GM19238 (cell line): Measurements from ENCODE around the gene ASXL3.

Experiments used
- DNase-seq: peaks from one replicate; pipeline ENCODE4 v3.0.0; 2011; ENCODE audit warnings: low spot score; ENCODE audit not compliant: insufficient read length

The ASXL3 gene

DNA sequence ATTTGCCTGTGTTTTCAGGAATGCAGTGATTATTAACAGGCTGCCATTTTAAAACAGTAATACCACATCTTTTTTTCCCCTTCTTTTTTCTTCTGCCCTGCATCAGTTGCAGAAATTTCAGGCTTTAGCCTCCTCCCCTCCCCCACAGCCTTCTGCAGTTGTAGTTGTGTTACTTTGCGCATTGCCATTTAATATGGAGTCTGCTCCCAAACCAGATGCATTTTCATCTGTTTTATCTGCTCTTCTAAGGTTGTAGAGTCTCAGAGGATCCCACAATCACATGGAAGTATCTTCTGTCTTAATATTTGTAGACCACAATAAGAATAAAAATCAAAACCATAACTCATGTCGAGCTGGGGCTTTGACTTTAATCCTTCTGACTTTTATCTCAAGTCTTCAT lies 3.8 kb downstream of the ASXL3 start:
- DNase-seq, result no peak

- DNase-seq, result no peak
Measured at GRCh38 chr18:33583901-33584300, 5.9 kb downstream of the ASXL3 start.

GRCh38 chr18:33584548-33585430 lies 6.8 kb downstream of the ASXL3 start:
- no peak for DNase-seq

- no peak for DNase-seq
Measured at GRCh38 chr18:33585431-33585775, 7.4 kb downstream of the ASXL3 start.

DNA sequence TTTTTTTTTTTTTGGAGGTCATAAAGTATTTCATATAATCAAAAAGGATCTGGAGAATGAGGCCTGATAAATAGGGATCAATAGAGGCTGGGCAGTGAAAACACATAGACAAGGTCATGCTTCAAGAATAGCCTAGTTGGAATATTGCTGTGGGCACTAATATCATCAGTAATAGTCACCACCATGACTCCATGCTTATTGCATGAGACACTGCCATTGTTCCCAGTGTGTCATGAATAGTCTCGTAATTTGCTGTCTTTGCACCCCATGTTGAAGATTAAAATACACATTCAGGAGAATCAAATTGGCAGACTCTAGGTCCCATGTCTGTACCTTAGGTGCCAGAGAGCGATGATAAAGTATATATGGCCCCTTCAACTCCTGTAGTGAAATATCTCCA lies 10.3 kb downstream of the ASXL3 start:
- no peak for DNase-seq

GRCh38 chr18:33593261-33593660 lies 15.2 kb downstream of the ASXL3 start:
- no peak for DNase-seq

GRCh38 chr18:33594799-33595198 lies 16.8 kb downstream of the ASXL3 start:
- DNase-seq, result no peak

- DNase-seq, result no peak
Measured at GRCh38 chr18:33596178-33596854, 18.3 kb downstream of the ASXL3 start.

- no peak for DNase-seq
Measured at GRCh38 chr18:33600846-33601245, 22.8 kb downstream of the ASXL3 start.

DNA sequence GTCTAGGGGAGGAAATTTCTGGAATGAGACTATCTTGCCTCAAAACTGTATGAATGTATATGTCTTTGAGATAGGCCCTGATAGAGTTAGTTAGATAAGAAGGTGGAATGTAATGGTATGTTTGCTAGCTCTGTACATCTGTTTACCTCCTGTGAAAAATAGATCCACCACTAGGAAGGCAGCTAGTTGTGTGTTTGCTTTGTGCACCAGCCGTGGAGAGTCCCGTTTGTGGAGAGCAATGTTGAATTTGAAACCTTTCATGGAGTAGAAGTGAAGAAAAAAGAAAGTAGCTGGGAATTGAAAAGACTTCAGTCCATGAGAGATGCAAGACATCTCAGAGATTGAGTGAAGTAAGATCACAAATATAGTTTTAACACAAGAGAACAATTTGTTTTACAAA lies 25.4 kb downstream of the ASXL3 start:
- DNase-seq, result no peak

- DNase-seq, result no peak
Measured at GRCh38 chr18:33605250-33605649, 27.2 kb downstream of the ASXL3 start.

- no peak for DNase-seq
Measured at GRCh38 chr18:33606621-33607020, 28.6 kb downstream of the ASXL3 start.

DNA sequence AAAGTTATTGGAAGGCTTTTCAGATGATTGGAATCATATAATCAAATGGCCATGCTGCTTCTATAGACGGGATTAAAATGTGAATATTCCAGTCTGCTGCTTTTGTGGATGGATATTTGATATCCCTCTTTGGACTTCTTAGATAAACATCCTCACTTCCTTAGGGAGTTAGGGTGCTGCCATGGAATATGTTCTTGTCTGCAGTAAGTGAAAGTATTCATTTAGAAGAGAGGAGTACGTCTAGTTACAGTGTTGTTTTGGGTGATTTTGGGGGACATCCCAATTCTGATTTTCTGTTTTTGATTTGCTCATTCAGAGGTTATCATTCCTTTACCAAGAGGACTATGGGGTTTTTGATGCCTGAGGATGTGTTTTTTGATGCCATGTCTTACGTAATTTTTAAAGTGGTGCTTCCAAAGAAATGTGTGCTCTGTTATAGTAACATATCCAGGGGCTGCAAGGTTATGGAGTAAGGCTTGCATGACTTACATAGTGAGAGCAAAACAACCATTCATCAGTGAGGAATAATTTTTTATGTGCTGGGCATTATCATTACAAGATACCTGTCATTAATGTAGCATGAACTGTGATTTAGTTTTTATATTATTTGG lies 33.6 kb downstream of the ASXL3 start:
- DNase-seq, result no peak

GRCh38 chr18:33612632-33613031 lies 34.6 kb downstream of the ASXL3 start:
- DNase-seq, result no peak

GRCh38 chr18:33616556-33616955 lies 38.5 kb downstream of the ASXL3 start:
- DNase-seq, result no peak

GRCh38 chr18:33627114-33627513 lies 49.1 kb downstream of the ASXL3 start:
- DNase-seq, result no peak

DNA sequence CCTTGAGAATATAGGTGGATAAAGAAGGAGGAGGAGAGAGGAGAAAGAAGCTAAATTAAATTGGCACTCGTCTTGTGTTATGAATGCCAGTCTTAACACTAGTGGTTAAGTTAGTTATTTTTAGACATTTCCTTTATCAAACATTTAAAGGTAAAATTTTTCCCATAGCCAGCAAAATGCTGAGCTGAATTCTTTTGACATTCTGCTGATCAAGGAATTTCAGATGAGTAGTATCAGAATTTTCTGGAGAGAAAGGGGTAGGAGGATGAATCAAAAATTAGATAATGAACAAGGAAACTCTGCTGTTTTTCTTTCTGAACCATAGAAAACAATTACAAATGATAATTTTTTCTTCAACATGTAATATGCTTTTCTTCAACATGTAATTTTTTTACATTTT lies 52.5 kb downstream of the ASXL3 start:
- DNase-seq, result no peak

DNA sequence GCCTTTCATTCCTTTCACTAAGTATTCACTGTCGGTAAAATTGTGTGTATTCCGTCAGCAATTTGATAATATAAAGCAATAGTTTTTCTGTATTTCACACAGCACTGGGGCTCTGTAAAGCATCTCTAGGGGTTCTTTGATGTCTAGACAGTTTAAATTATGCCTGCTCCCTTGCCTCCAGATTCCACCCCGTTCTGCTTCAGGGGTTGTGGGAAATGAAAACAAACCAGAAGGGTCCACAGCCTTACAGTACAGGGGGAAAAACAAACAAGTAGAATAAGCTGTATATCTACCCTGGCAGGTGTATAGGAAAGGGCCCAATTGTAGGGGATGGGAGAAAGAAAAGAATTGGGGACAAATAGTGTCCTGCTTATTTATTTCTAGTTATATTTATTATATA lies 63.1 kb downstream of the ASXL3 start:
- DNase-seq, result no peak

DNA sequence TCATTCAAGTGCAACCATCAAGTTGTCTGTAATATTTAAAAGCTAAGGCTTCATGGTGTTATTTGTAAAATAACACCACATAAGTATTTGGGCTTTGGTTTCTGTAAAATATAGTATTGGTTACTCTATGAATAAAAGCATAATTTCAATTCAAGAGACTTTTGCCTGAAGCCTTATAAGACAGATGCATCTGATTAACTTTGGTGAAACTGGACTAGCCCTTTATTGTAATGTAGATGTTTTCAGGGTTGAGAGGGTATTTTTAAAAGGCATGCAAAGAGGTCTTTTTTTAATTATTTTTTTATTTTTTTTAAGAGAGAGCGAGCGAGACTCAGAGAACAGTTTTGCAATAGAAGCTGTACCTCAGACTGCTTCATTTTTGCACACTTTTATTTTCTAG lies 66.5 kb downstream of the ASXL3 start:
- no peak for DNase-seq

DNA sequence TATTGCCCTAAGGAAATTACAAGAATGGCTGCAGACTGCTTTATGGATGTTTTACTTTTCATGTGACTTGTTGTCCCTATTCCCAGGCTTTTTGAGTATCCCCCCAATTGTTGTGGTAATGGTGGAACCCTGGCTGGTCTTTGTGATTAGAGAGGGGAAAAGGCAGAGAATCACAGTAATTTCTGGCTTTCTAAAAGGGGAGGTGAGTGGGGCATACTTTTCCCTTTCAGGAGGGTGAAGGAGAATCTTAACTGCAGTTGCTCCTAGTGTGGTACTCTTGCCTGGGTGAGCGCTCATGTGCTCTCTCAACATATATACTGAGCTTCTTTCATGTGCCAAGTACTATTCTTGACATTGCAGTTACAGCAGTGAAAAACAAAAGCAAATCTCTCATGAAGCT lies 69.3 kb downstream of the ASXL3 start:
- DNase-seq, result no peak

GRCh38 chr18:33652635-33653034 lies 74.6 kb downstream of the ASXL3 start:
- DNase-seq, result no peak

GRCh38 chr18:33653231-33653630 lies 75.2 kb downstream of the ASXL3 start:
- no peak for DNase-seq
